ENCODE measurements around the gene KPTN. TPM values are rescaled to one million over a fixed set of nuclear protein-coding genes. Genes with fewer than 3 reads are reported as not detected.
A peak's percentile ranks its signal among the peaks of the same experiment; 100 is the strongest.

KPTN gene
- total and polyA plus RNA-seq, 7 experiments from 2014 or later = 4.4 to 9.2 (median 6.7) TPM

GRCh38 chr19:47445937-47446402 is 38.0 kb downstream of the KPTN start:
- Mint-ChIP-seq H3K4me1 (peaks cover 44 to 57% (median 46%) of the 10 kb centered on the region in 7 donors), H3K27ac (peak overlapping the region in 2 of 9 donors; percentile 29 to 90), H3K9me3 (peaks cover 0 to 5% (median 0%) of the 10 kb centered on the region in 11 donors), H3K36me3 (no peaks in the 10 kb centered on the region), H3K4me3 (peak overlapping the region; percentile 74 to 88 (median 80)), H3K27me3 (peaks cover 35 to 76% (median 66%) of the 10 kb centered on the region in 5 donors)
- intact Hi-C loops (cut with micrococcal nuclease) = loop anchor here (1.0 to 2.0 kb wide), 2 partner anchors 38 to 39 kb away; partner anchors contain the start of gene KPTN (in 2 of the 2)
- ATAC-seq (peak; percentile 89), DNase-seq (peak; percentile 60 to 78 (median 71))
- ChIA-PET POLR2A (interaction anchor here (0.6 to 1.3 kb wide), 2 partner anchors 24 to 36 kb away, joined by 3 read pairs; no protein-coding TSS in a partner anchor), CTCF (interaction anchor here (0.6 to 1.0 kb wide), 4 partner anchors 168 to 350 kb away, joined by 3 to 4 read pairs (median 4); no protein-coding TSS in a partner anchor)
- Histone ChIP-seq H3K36me3 (ENCODE audit: control insufficient read depth in 2 of 3, insufficient read depth in 3 of 3, low read length in 3 of 3) (no peaks in the 10 kb centered on the region), H3K27me3 (ENCODE audit: control insufficient read depth in 2 of 2, insufficient read depth in 2 of 2, low read length in 2 of 2) (peaks cover 3 to 5% of the 10 kb centered on the region in 2 donors), H3K9me3 (ENCODE audit: control insufficient read depth in 2 of 3, low read length in 3 of 3) (peaks cover 0 to 4% (median 0%) of the 10 kb centered on the region in 3 experiments), H3K27ac (ENCODE audit: low read depth, low read length) (no peak overlapping the region), H3K4me1 (ENCODE audit: control insufficient read depth in 2 of 2, insufficient read depth in 2 of 2, low read length in 2 of 2) (peaks cover 26 to 33% of the 10 kb centered on the region in 2 donors), H3K4me3 (ENCODE audit: low read length) (peak overlapping the region; percentile 30)

GRCh38 chr19:47445527-47445926 is 38.5 kb downstream of the KPTN start:
- Mint-ChIP-seq H3K9me3 (peaks cover 0 to 5% (median 0%) of the 10 kb centered on the region in 11 donors), H3K4me3 (peak overlapping the region; percentile 74 to 88 (median 80)), H3K4me1 (peaks cover 44 to 57% (median 46%) of the 10 kb centered on the region in 7 donors), H3K36me3 (no peaks in the 10 kb centered on the region), H3K27ac (peak overlapping the region in 3 of 9 donors; percentile 29 to 90 (median 57)), H3K27me3 (peaks cover 38 to 76% (median 68%) of the 10 kb centered on the region in 5 donors)
- H3K4me1 ChIP-seq (ENCODE audit: control insufficient read depth in 2 of 2, insufficient read depth in 2 of 2, low read length in 2 of 2) = peaks cover 26 to 33% of the 10 kb centered on the region in 2 donors
- H3K27ac ChIP-seq (ENCODE audit: low read depth, low read length) = no peak overlapping the region
- POLR2A ChIA-PET = no interaction called here
- ATAC-seq = no peak
- intact Hi-C loops (cut with micrococcal nuclease) = no loop called here
- peak overlapping the region; percentile 30 for H3K4me3 ChIP-seq (ENCODE audit: low read length)
- peaks cover 3 to 5% of the 10 kb centered on the region in 2 donors for H3K27me3 ChIP-seq (ENCODE audit: control insufficient read depth in 2 of 2, insufficient read depth in 2 of 2, low read length in 2 of 2)
- CTCF ChIA-PET = interaction anchor here (0.6 to 1.0 kb wide), 3 partner anchors 168 to 262 kb away, joined by 3 to 4 read pairs (median 3); no protein-coding TSS in a partner anchor
- peaks cover 0 to 4% (median 0%) of the 10 kb centered on the region in 3 experiments for H3K9me3 ChIP-seq (ENCODE audit: control insufficient read depth in 2 of 3, low read length in 3 of 3)
- no peak for DNase-seq
- H3K36me3 ChIP-seq (ENCODE audit: control insufficient read depth in 2 of 3, insufficient read depth in 3 of 3, low read length in 3 of 3) = no peaks in the 10 kb centered on the region

- peaks cover 44 to 57% (median 46%) of the 10 kb centered on the region in 7 donors for H3K4me1 Mint-ChIP-seq
- H3K36me3 Mint-ChIP-seq = no peaks in the 10 kb centered on the region
- H3K27me3 Mint-ChIP-seq = peaks cover 49 to 76% (median 70%) of the 10 kb centered on the region in 5 donors
- H3K9me3 Mint-ChIP-seq = peaks cover 0 to 5% (median 0%) of the 10 kb centered on the region in 11 donors
- ATAC-seq = no peak
- peak overlapping the region; percentile 55 to 83 (median 74) for H3K4me3 Mint-ChIP-seq
- H3K27ac ChIP-seq (ENCODE audit: low read depth, low read length) = no peak overlapping the region
- intact Hi-C loops (cut with micrococcal nuclease) = no loop called here
- no peaks in the 10 kb centered on the region for H3K36me3 ChIP-seq (ENCODE audit: control insufficient read depth in 2 of 3, insufficient read depth in 3 of 3, low read length in 3 of 3)
- H3K27ac Mint-ChIP-seq = peak overlapping the region in 4 of 9 donors; percentile 20 to 59 (median 48)
- DNase-seq = peak in 8 of 9 donors; percentile 23 to 64 (median 50)
- H3K4me3 ChIP-seq (ENCODE audit: low read length) = peak overlapping the region; percentile 26
- peaks cover 0 to 4% (median 0%) of the 10 kb centered on the region in 3 experiments for H3K9me3 ChIP-seq (ENCODE audit: control insufficient read depth in 2 of 3, low read length in 3 of 3)
- peaks cover 3 to 5% of the 10 kb centered on the region in 2 donors for H3K27me3 ChIP-seq (ENCODE audit: control insufficient read depth in 2 of 2, insufficient read depth in 2 of 2, low read length in 2 of 2)
- peaks cover 26 to 33% of the 10 kb centered on the region in 2 donors for H3K4me1 ChIP-seq (ENCODE audit: control insufficient read depth in 2 of 2, insufficient read depth in 2 of 2, low read length in 2 of 2)
- CTCF ChIA-PET = no interaction called here
- POLR2A ChIA-PET = interaction anchor here (0.8 to 1.2 kb wide), 2 partner anchors 163 to 301 kb away, joined by 3 read pairs; partner anchors contain the start of gene NOP53
These were observed 39.6 kb downstream of the KPTN start for GRCh38 chr19:47444388-47444821.

- no peak for ATAC-seq
- peaks cover 26 to 33% of the 10 kb centered on the region in 2 donors for H3K4me1 ChIP-seq (ENCODE audit: control insufficient read depth in 2 of 2, insufficient read depth in 2 of 2, low read length in 2 of 2)
- intact Hi-C loops (cut with micrococcal nuclease) = no loop called here
- peaks cover 3 to 5% of the 10 kb centered on the region in 2 donors for H3K27me3 ChIP-seq (ENCODE audit: control insufficient read depth in 2 of 2, insufficient read depth in 2 of 2, low read length in 2 of 2)
- H3K9me3 Mint-ChIP-seq = peaks cover 0 to 5% (median 0%) of the 10 kb centered on the region in 11 donors
- peaks cover 0 to 4% (median 0%) of the 10 kb centered on the region in 3 experiments for H3K9me3 ChIP-seq (ENCODE audit: control insufficient read depth in 2 of 3, low read length in 3 of 3)
- H3K4me3 Mint-ChIP-seq = peak overlapping the region in 5 of 10 donors; percentile 20 to 49 (median 23)
- no peaks in the 10 kb centered on the region for H3K36me3 Mint-ChIP-seq
- H3K27me3 Mint-ChIP-seq = peaks cover 58 to 74% (median 61%) of the 10 kb centered on the region in 5 donors
- no peaks in the 10 kb centered on the region for H3K36me3 ChIP-seq (ENCODE audit: control insufficient read depth in 2 of 3, insufficient read depth in 3 of 3, low read length in 3 of 3)
- no peak overlapping the region for H3K4me3 ChIP-seq (ENCODE audit: low read length)
- peaks cover 45 to 51% (median 49%) of the 10 kb centered on the region in 7 donors for H3K4me1 Mint-ChIP-seq
- no peak for DNase-seq
- ChIA-PET POLR2A (interaction anchor here (0.6 to 1.2 kb wide), 2 partner anchors 41 to 165 kb away, joined by 3 to 5 read pairs; partner anchors contain the start of gene KPTN), CTCF (interaction anchor here (0.7 kb wide), 1 partner anchor 257 kb away, joined by 3 read pairs; no protein-coding TSS in a partner anchor)
- H3K27ac Mint-ChIP-seq = peak overlapping the region in 1 of 9 donors; percentile 59
- H3K27ac ChIP-seq (ENCODE audit: low read depth, low read length) = no peak overlapping the region
These were observed 40.7 kb downstream of the KPTN start for GRCh38 chr19:47443331-47443730.

DNA sequence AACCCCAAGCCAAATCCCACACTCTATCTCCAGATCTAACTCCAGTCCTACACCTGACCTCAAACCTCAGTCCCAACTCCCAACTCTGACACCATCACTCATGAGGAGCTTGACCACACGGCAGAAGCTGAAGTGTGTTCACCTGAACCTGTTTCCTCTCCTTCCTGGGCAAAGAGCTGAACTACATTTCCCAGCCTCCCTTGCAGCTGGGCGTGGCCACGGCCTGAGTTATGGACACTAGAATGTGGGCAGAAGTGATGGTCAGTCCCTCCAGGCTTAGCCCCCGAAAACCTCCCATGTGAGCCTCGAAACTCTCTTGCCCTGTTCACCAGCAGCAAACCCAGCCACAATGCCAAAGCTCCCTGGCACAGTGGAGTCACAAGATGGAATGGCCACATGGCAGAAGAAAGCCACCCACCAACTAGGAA is 45.2 kb downstream of the KPTN start:
- Mint-ChIP-seq H3K27me3 (peaks cover 36 to 68% (median 61%) of the 10 kb centered on the region in 5 donors), H3K9me3 (peaks cover 0 to 2% (median 0%) of the 10 kb centered on the region in 11 donors), H3K27ac (no peak overlapping the region), H3K4me1 (peaks cover 23 to 35% (median 29%) of the 10 kb centered on the region in 7 donors), H3K4me3 (no peak overlapping the region), H3K36me3 (no peaks in the 10 kb centered on the region)
- Histone ChIP-seq H3K27ac (ENCODE audit: low read depth, low read length) (no peak overlapping the region), H3K36me3 (ENCODE audit: control insufficient read depth in 2 of 3, insufficient read depth in 3 of 3, low read length in 3 of 3) (no peaks in the 10 kb centered on the region), H3K4me1 (ENCODE audit: control insufficient read depth in 2 of 2, insufficient read depth in 2 of 2, low read length in 2 of 2) (peaks cover 0 to under 1% of the 10 kb centered on the region in 2 donors), H3K9me3 (ENCODE audit: control insufficient read depth in 2 of 3, low read length in 3 of 3) (no peaks in the 10 kb centered on the region), H3K4me3 (ENCODE audit: low read length) (no peak overlapping the region), H3K27me3 (ENCODE audit: control insufficient read depth in 2 of 2, insufficient read depth in 2 of 2, low read length in 2 of 2) (peaks cover 0 to 5% of the 10 kb centered on the region in 2 donors)
- intact Hi-C loops (cut with micrococcal nuclease) = no loop called here
- ChIA-PET CTCF (interaction anchor here (0.7 to 8.2 kb wide), 4 partner anchors 46 to 955 kb away, joined by 3 to 117 read pairs (median 4); no protein-coding TSS in a partner anchor), POLR2A (interaction anchor here (1.3 kb wide), 1 partner anchor 306 kb away, joined by 4 read pairs; the partner anchor contains the start of gene NOP53)
- no peak for ATAC-seq
- no peak for DNase-seq

DNA sequence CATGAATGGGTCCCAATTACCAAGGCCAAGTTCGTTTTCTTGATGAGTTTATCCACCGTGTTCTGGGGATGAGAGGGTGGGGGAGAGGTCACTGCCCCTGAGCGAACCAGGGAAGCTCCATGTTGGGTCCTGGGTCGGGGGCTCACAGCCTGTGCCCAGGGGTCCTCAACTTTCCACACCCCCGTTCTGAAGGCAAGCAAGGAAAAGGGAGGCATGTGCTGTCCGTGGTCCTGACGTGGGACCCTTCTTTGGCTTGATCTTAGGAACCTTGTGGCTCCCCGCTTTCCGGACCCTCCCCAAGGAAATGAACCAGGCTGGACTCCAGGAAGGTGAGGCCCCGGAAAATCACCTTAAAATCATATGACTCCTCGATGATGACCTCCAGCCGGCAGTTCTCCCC is 46.5 kb downstream of the KPTN start:
- Histone ChIP-seq H3K4me1 (ENCODE audit: control insufficient read depth in 2 of 2, insufficient read depth in 2 of 2, low read length in 2 of 2) (no peaks in the 10 kb centered on the region), H3K4me3 (ENCODE audit: low read length) (no peak overlapping the region), H3K27me3 (ENCODE audit: control insufficient read depth in 2 of 2, insufficient read depth in 2 of 2, low read length in 2 of 2) (no peaks in the 10 kb centered on the region), H3K36me3 (ENCODE audit: control insufficient read depth in 2 of 3, insufficient read depth in 3 of 3, low read length in 3 of 3) (no peaks in the 10 kb centered on the region), H3K9me3 (ENCODE audit: control insufficient read depth in 2 of 3, low read length in 3 of 3) (no peaks in the 10 kb centered on the region), H3K27ac (ENCODE audit: low read depth, low read length) (no peak overlapping the region)
- POLR2A ChIA-PET = no interaction called here
- Mint-ChIP-seq H3K27ac (peak overlapping the region in 2 of 9 donors; percentile 33 to 80), H3K4me3 (no peak overlapping the region), H3K9me3 (peaks cover 0 to 2% (median 0%) of the 10 kb centered on the region in 11 donors), H3K27me3 (peaks cover 25 to 55% (median 49%) of the 10 kb centered on the region in 5 donors), H3K4me1 (peaks cover 14 to 29% (median 21%) of the 10 kb centered on the region in 7 donors), H3K36me3 (no peaks in the 10 kb centered on the region)
- intact Hi-C loops (cut with micrococcal nuclease) = loop anchor here in 1 of 2 donors (2.0 kb wide), 1 partner anchor 171 kb away; the partner anchor contains the start of gene BICRA
- no peak for ATAC-seq
- CTCF ChIA-PET = interaction anchor here (1.2 to 8.2 kb wide), 3 partner anchors 47 to 269 kb away, joined by 3 to 117 read pairs (median 3); no protein-coding TSS in a partner anchor
- no peak for DNase-seq

Data from naive thymus-derived CD4-positive, alpha-beta T cell (primary cell).